ENCODE results near the gene SLC1A3.

SLC1A3 gene

GRCh38 chr5:36712706-36713105 is 106.3 kb downstream of the SLC1A3 start:
- Histone ChIP-seq H3K36me3 (ENCODE audit: insufficient read depth, low read length) (no peaks in the 10 kb centered on the region), H3K9ac (ENCODE audit: low read length) (no peak overlapping the region), H3K9me3 (ENCODE audit: low read length) (peaks cover 2% of the 10 kb centered on the region), H3K27me3 (ENCODE audit: control insufficient read depth in 1 of 2, insufficient read depth in 2 of 2, low read length in 2 of 2) (no peaks in the 10 kb centered on the region), H3K4me3 (ENCODE audit: low read depth in 1 of 2, low read length in 2 of 2) (no peak overlapping the region), H3K4me1 (ENCODE audit: insufficient read depth, low read length) (no peaks in the 10 kb centered on the region), H3K27ac (ENCODE audit: low read depth, low read length) (no peak overlapping the region)

- H3K9me3 ChIP-seq (ENCODE audit: low read length), result no peaks in the 10 kb centered on the region
- no peaks in the 10 kb centered on the region for H3K27me3 ChIP-seq (ENCODE audit: control insufficient read depth in 1 of 2, insufficient read depth in 2 of 2, low read length in 2 of 2)
Measured at GRCh38 chr5:36713541-36713940, 107.1 kb downstream of the SLC1A3 start.

GRCh38 chr5:36717131-36717695 is 110.8 kb downstream of the SLC1A3 start:
- Histone ChIP-seq H3K9me3 (ENCODE audit: low read length) (no peaks in the 10 kb centered on the region), H3K27me3 (ENCODE audit: control insufficient read depth in 1 of 2, insufficient read depth in 2 of 2, low read length in 2 of 2) (no peaks in the 10 kb centered on the region), H3K4me1 (ENCODE audit: insufficient read depth, low read length) (no peaks in the 10 kb centered on the region), H3K4me3 (ENCODE audit: low read depth in 1 of 2, low read length in 2 of 2) (no peak overlapping the region), H3K36me3 (ENCODE audit: insufficient read depth, low read length) (no peaks in the 10 kb centered on the region), H3K9ac (ENCODE audit: low read length) (no peak overlapping the region), H3K27ac (ENCODE audit: low read depth, low read length) (no peak overlapping the region)

More at GRCh38 chr5:36713541-36713940, 107.1 kb downstream of the SLC1A3 start:
- Histone ChIP-seq H3K9ac (ENCODE audit: low read length) (no peak overlapping the region), H3K36me3 (ENCODE audit: insufficient read depth, low read length) (no peaks in the 10 kb centered on the region), H3K4me1 (ENCODE audit: insufficient read depth, low read length) (no peaks in the 10 kb centered on the region), H3K27ac (ENCODE audit: low read depth, low read length) (no peak overlapping the region), H3K4me3 (ENCODE audit: low read depth in 1 of 2, low read length in 2 of 2) (no peak overlapping the region)

- Histone ChIP-seq H3K27me3 (ENCODE audit: control insufficient read depth in 1 of 2, insufficient read depth in 2 of 2, low read length in 2 of 2) (no peaks in the 10 kb centered on the region), H3K9me3 (ENCODE audit: low read length) (no peaks in the 10 kb centered on the region), H3K27ac (ENCODE audit: low read depth, low read length) (no peak overlapping the region), H3K4me3 (ENCODE audit: low read depth in 1 of 2, low read length in 2 of 2) (no peak overlapping the region), H3K36me3 (ENCODE audit: insufficient read depth, low read length) (no peaks in the 10 kb centered on the region), H3K4me1 (ENCODE audit: insufficient read depth, low read length) (no peaks in the 10 kb centered on the region), H3K9ac (ENCODE audit: low read length) (no peak overlapping the region)
Measured at GRCh38 chr5:36719282-36719681, 112.9 kb downstream of the SLC1A3 start.

GRCh38 chr5:36720688-36721087 is 114.3 kb downstream of the SLC1A3 start:
- H3K4me3 ChIP-seq (ENCODE audit: low read depth in 1 of 2, low read length in 2 of 2), result no peak overlapping the region
- no peak overlapping the region for H3K27ac ChIP-seq (ENCODE audit: low read depth, low read length)
- H3K27me3 ChIP-seq (ENCODE audit: control insufficient read depth in 1 of 2, insufficient read depth in 2 of 2, low read length in 2 of 2), result no peaks in the 10 kb centered on the region
- no peaks in the 10 kb centered on the region for H3K36me3 ChIP-seq (ENCODE audit: insufficient read depth, low read length)
- H3K9ac ChIP-seq (ENCODE audit: low read length), result no peak overlapping the region
- H3K4me1 ChIP-seq (ENCODE audit: insufficient read depth, low read length), result no peaks in the 10 kb centered on the region
- no peaks in the 10 kb centered on the region for H3K9me3 ChIP-seq (ENCODE audit: low read length)

- H3K27me3 ChIP-seq (ENCODE audit: control insufficient read depth in 1 of 2, insufficient read depth in 2 of 2, low read length in 2 of 2), result no peaks in the 10 kb centered on the region
- no peaks in the 10 kb centered on the region for H3K36me3 ChIP-seq (ENCODE audit: insufficient read depth, low read length)
- H3K4me1 ChIP-seq (ENCODE audit: insufficient read depth, low read length), result no peaks in the 10 kb centered on the region
- H3K4me3 ChIP-seq (ENCODE audit: low read depth in 1 of 2, low read length in 2 of 2), result no peak overlapping the region
- no peak overlapping the region for H3K27ac ChIP-seq (ENCODE audit: low read depth, low read length)
- H3K9ac ChIP-seq (ENCODE audit: low read length), result no peak overlapping the region
- H3K9me3 ChIP-seq (ENCODE audit: low read length), result no peaks in the 10 kb centered on the region
Measured at GRCh38 chr5:36721664-36722235, 115.3 kb downstream of the SLC1A3 start.

- Histone ChIP-seq H3K4me1 (ENCODE audit: insufficient read depth, low read length) (no peaks in the 10 kb centered on the region), H3K27me3 (ENCODE audit: control insufficient read depth in 1 of 2, insufficient read depth in 2 of 2, low read length in 2 of 2) (no peaks in the 10 kb centered on the region), H3K27ac (ENCODE audit: low read depth, low read length) (no peak overlapping the region), H3K9me3 (ENCODE audit: low read length) (no peaks in the 10 kb centered on the region), H3K36me3 (ENCODE audit: insufficient read depth, low read length) (no peaks in the 10 kb centered on the region), H3K9ac (ENCODE audit: low read length) (no peak overlapping the region), H3K4me3 (ENCODE audit: low read depth in 1 of 2, low read length in 2 of 2) (no peak overlapping the region)
Measured at GRCh38 chr5:36722900-36723299, 116.5 kb downstream of the SLC1A3 start.

GRCh38 chr5:36723912-36724311 is 117.5 kb downstream of the SLC1A3 start:
- Histone ChIP-seq H3K9me3 (ENCODE audit: low read length) (no peaks in the 10 kb centered on the region), H3K36me3 (ENCODE audit: insufficient read depth, low read length) (no peaks in the 10 kb centered on the region), H3K27me3 (ENCODE audit: control insufficient read depth in 1 of 2, insufficient read depth in 2 of 2, low read length in 2 of 2) (no peaks in the 10 kb centered on the region), H3K4me1 (ENCODE audit: insufficient read depth, low read length) (no peaks in the 10 kb centered on the region), H3K4me3 (ENCODE audit: low read depth in 1 of 2, low read length in 2 of 2) (no peak overlapping the region), H3K9ac (ENCODE audit: low read length) (no peak overlapping the region), H3K27ac (ENCODE audit: low read depth, low read length) (no peak overlapping the region)

- H3K36me3 ChIP-seq (ENCODE audit: insufficient read depth, low read length), result no peaks in the 10 kb centered on the region
- no peak overlapping the region for H3K4me3 ChIP-seq (ENCODE audit: low read depth in 1 of 2, low read length in 2 of 2)
- H3K9ac ChIP-seq (ENCODE audit: low read length), result no peak overlapping the region
- H3K27me3 ChIP-seq (ENCODE audit: control insufficient read depth in 1 of 2, insufficient read depth in 2 of 2, low read length in 2 of 2), result no peaks in the 10 kb centered on the region
- H3K9me3 ChIP-seq (ENCODE audit: low read length), result no peaks in the 10 kb centered on the region
- no peaks in the 10 kb centered on the region for H3K4me1 ChIP-seq (ENCODE audit: insufficient read depth, low read length)
- no peak overlapping the region for H3K27ac ChIP-seq (ENCODE audit: low read depth, low read length)
Measured at GRCh38 chr5:36724467-36725332, 118.3 kb downstream of the SLC1A3 start.

GRCh38 chr5:36726317-36726716 is 119.9 kb downstream of the SLC1A3 start:
- Histone ChIP-seq H3K27ac (ENCODE audit: low read depth, low read length) (no peak overlapping the region), H3K4me3 (ENCODE audit: low read depth in 1 of 2, low read length in 2 of 2) (no peak overlapping the region), H3K9ac (ENCODE audit: low read length) (no peak overlapping the region), H3K4me1 (ENCODE audit: insufficient read depth, low read length) (no peaks in the 10 kb centered on the region), H3K36me3 (ENCODE audit: insufficient read depth, low read length) (no peaks in the 10 kb centered on the region), H3K9me3 (ENCODE audit: low read length) (no peaks in the 10 kb centered on the region), H3K27me3 (ENCODE audit: control insufficient read depth in 1 of 2, insufficient read depth in 2 of 2, low read length in 2 of 2) (no peaks in the 10 kb centered on the region)

- Histone ChIP-seq H3K27me3 (ENCODE audit: control insufficient read depth in 1 of 2, insufficient read depth in 2 of 2, low read length in 2 of 2) (no peaks in the 10 kb centered on the region), H3K9ac (ENCODE audit: low read length) (no peak overlapping the region), H3K36me3 (ENCODE audit: insufficient read depth, low read length) (no peaks in the 10 kb centered on the region), H3K4me1 (ENCODE audit: insufficient read depth, low read length) (no peaks in the 10 kb centered on the region), H3K27ac (ENCODE audit: low read depth, low read length) (no peak overlapping the region), H3K4me3 (ENCODE audit: low read depth in 1 of 2, low read length in 2 of 2) (no peak overlapping the region), H3K9me3 (ENCODE audit: low read length) (no peaks in the 10 kb centered on the region)
Measured at GRCh38 chr5:36726767-36727166, 120.4 kb downstream of the SLC1A3 start.

Measured in muscle layer of colon (tissue), 2 donors.